ENCODE measurements around the gene RASL11A. TPM values are rescaled to one million over a fixed set of nuclear protein-coding genes. Genes with fewer than 3 reads are reported as not detected.

Gene RASL11A
- total RNA-seq, 1 experiment from 2014 or later: 2.7 TPM

DNA sequence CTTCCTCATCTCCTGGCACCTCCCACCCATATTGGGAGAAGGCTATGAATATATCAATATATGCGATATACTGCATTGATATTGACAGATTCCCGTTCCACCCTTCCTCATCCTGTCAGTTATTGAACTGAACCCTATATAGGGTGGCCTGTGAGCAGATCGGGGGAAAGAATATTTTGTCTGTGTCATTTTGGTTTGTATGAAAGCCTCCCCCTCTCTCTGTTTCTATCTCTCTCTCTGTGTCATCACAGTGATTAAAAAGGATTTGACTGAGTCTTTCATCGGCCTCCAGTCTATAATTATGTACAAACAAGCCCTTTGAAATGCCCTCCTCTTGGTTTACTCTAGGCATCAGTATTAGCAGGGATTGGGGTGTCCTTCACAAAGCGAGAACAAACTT lies 35.7 kb downstream of the RASL11A start:
- H3K4me1 ChIP-seq (ENCODE audit: insufficient read depth, low read length): no peaks in the 10 kb centered on the region; the same call in 1 of the 2 replicates
- H3K27ac Mint-ChIP-seq: no peak overlapping the region
- no peaks in the 10 kb centered on the region for H3K9me3 ChIP-seq (ENCODE audit: control insufficient read depth, low read depth, low read length)
- no peak for TF ChIP-seq CTCF (conservative IDR thresholded peaks at IDR 0.05)
- H2BK12ac ChIP-seq (ENCODE audit: insufficient read length, low read depth, low read length): no peak overlapping the region
- no peak overlapping the region for H3K18ac ChIP-seq (ENCODE audit: insufficient read length, low read depth, low read length)
- H3K4me3 Mint-ChIP-seq: no peak overlapping the region
- no peak overlapping the region for H3K14ac ChIP-seq (ENCODE audit: insufficient read depth, low read length)
- H3T11ph ChIP-seq (ENCODE audit: low read length): no peak overlapping the region
- H4K20me1 ChIP-seq (ENCODE audit: control insufficient read depth, insufficient read depth, insufficient read length): no peaks in the 10 kb centered on the region
- H3K27me3 Mint-ChIP-seq (ENCODE audit: low read depth): no peaks in the 10 kb centered on the region
- H3K4me2 ChIP-seq (ENCODE audit: insufficient read depth, insufficient read length, low read length): no peak overlapping the region
- H2BK15ac ChIP-seq (ENCODE audit: low read depth, low read length): no peak overlapping the region
- H4K8ac ChIP-seq (replicated peaks; ENCODE audit: insufficient read length, low read depth, low read length): no peak overlapping the region
- peaks cover 0 to 6% of the 10 kb centered on the region in 2 experiments; a peak in 2 of 5 replicates for H3K9me3 Mint-ChIP-seq
- H3K79me2 ChIP-seq (ENCODE audit: insufficient read depth, low read length): no peaks in the 10 kb centered on the region
- no peaks in the 10 kb centered on the region; a peak in 1 of 7 replicates for H3K36me3 Mint-ChIP-seq (ENCODE audit: insufficient read depth in 1 of 3, low read depth in 3 of 3)
- H3K56ac ChIP-seq (ENCODE audit: insufficient read length, low read depth, low read length): no peak overlapping the region
- H4K5ac ChIP-seq (ENCODE audit: insufficient read length, low read depth, low read length): no peak overlapping the region
- no peak overlapping the region for H3K23ac ChIP-seq (ENCODE audit: insufficient read length, low read depth, low read length)
- no peak overlapping the region for H4K91ac ChIP-seq (ENCODE audit: insufficient read length, low read depth, low read length)
- H2BK20ac ChIP-seq (ENCODE audit: low read depth, low read length, poor library complexity, severe bottlenecking): no peak overlapping the region
- no peak overlapping the region for H2AFZ ChIP-seq (ENCODE audit: low read length)
- H2BK5ac ChIP-seq (ENCODE audit: insufficient read length, low read length): no peak overlapping the region
- no peak for DNase-seq
- no peak overlapping the region for H3K9ac ChIP-seq (ENCODE audit: extremely low read depth, insufficient read length, low read length)
- H3K4ac ChIP-seq (ENCODE audit: low read depth, low read length): no peak overlapping the region
- no peak overlapping the region for H3K27ac ChIP-seq (ENCODE audit: insufficient read length, low read depth, low read length)
- peaks cover 9 to 11% of the 10 kb centered on the region in 2 experiments for H3K4me1 Mint-ChIP-seq
- no peaks in the 10 kb centered on the region for H3K27me3 ChIP-seq (ENCODE audit: insufficient read depth, low read length)
- H2AK5ac ChIP-seq (ENCODE audit: insufficient read length, low read length): no peak overlapping the region
- H2BK120ac ChIP-seq (ENCODE audit: low read depth, low read length, poor library complexity, severe bottlenecking): no peak overlapping the region
- H3K79me1 ChIP-seq (ENCODE audit: insufficient read depth, low read depth, low read length, poor library complexity, severe bottlenecking): no peaks in the 10 kb centered on the region
- WGBS (ENCODE audit: extremely low coverage, insufficient read length, low lambda C conversion rate): no CpG with 5 or more reads among the region's 5 CpGs
- no peaks in the 10 kb centered on the region for H3K23me2 ChIP-seq (ENCODE audit: insufficient read length, low read depth, low read length, poor library complexity, severe bottlenecking)

All from H9 (cell line).